Stimulated activated effector memory CD8-positive, alpha-beta T cell treated with anti-CD3 and anti-CD28 coated beads, Interleukin-12 subunit alpha, Interleukin-12 subunit beta, amount 100 ng/mL, for 72 hours (primary cell): Measurements from ENCODE around the gene BCCIP.

Source experiments
- ATAC-seq: fragments of 150-1000 bp; cut with Tn5 transposase; 2 replicates; pipeline ENCODE4 v1.10.0; 2021
- DNase-seq, 2 donors: peaks; one replicate each; pipeline ENCODE4 v3.0.0; 2021 to 2022; ENCODE audit warnings: low spot score in 2 of 2
- H3K27ac Mint-ChIP-seq: one replicate; pipeline ENCODE4 v1.8.0; 2022; ENCODE audit warnings: mild to moderate bottlenecking, mixed read lengths
- H3K36me3 Mint-ChIP-seq: one replicate; pipeline ENCODE4 v1.8.0; 2022; ENCODE audit warnings: mild to moderate bottlenecking, mixed read lengths
- H3K4me1 Mint-ChIP-seq: one replicate; pipeline ENCODE4 v1.8.0; 2022; ENCODE audit warnings: mixed read lengths
- H3K4me3 Mint-ChIP-seq: one replicate; pipeline ENCODE4 v1.8.0; 2022; ENCODE audit warnings: mild to moderate bottlenecking, mixed read lengths
- H3K9me3 Mint-ChIP-seq: one replicate; pipeline ENCODE4 v1.8.0; 2022; ENCODE audit warnings: mixed read lengths

Gene BCCIP

GRCh38 chr10:125788156-125789034 is 35.0 kb upstream of the BCCIP start:
- H3K9me3 Mint-ChIP-seq = no peaks in the 10 kb centered on the region
- H3K27ac Mint-ChIP-seq = peak overlapping the region; percentile 83
- peaks cover 28% of the 10 kb centered on the region for H3K4me1 Mint-ChIP-seq
- H3K36me3 Mint-ChIP-seq = peaks cover 18% of the 10 kb centered on the region
- no peak overlapping the region for H3K4me3 Mint-ChIP-seq
- DNase-seq = no peak
- peak; percentile 66 for ATAC-seq

DNA sequence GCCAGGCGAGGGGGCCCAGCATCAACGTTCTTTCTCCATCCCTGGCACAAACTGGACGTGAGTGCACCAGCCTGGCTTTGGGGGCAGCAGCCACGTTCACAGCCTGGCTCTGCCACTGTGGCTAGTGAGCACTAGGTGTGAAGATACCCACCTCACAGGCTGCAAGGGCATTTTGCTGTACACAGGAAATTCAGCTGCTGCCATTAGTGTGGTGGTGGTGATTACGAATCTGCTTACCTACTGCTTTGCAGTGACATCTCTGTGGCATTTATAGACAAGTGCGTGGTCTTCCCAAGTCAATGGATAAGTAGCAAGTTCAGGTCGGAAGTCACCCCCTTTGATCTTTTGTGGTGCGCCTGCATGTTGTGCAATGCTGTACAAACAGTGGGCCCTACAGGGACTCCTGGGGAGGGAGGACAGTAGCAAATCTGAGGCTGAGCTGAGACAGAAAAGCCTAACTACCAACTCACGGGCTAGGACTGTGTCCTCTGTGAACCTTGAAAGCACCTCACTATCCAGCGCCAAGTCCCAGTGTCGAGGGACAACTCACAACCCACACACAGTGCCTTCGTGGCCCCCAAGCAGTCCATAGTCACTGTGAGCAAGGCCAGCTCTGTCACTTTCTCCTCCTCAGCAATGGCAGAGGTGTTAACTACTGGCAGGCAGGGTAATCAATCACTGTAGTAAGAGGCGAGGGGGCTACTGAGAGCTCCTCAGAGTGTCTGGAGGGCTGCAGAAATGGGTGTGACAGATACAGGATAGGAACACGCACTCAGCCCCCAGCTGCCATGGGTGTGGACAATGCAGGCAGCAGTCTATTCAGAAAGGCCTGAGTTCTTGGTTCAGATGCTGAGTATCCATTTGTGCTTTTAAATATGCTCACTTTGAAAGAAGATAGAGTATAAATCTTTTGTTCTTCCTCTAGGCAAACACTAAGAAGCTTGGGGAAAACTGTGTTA is 30.7 kb upstream of the BCCIP start:
- DNase-seq = no peak
- H3K27ac Mint-ChIP-seq = peak overlapping the region; percentile 78
- H3K4me1 Mint-ChIP-seq = peaks cover 17% of the 10 kb centered on the region
- ATAC-seq = peak; percentile 14
- H3K36me3 Mint-ChIP-seq = peaks cover 40% of the 10 kb centered on the region
- no peak overlapping the region for H3K4me3 Mint-ChIP-seq
- no peaks in the 10 kb centered on the region for H3K9me3 Mint-ChIP-seq

DNA sequence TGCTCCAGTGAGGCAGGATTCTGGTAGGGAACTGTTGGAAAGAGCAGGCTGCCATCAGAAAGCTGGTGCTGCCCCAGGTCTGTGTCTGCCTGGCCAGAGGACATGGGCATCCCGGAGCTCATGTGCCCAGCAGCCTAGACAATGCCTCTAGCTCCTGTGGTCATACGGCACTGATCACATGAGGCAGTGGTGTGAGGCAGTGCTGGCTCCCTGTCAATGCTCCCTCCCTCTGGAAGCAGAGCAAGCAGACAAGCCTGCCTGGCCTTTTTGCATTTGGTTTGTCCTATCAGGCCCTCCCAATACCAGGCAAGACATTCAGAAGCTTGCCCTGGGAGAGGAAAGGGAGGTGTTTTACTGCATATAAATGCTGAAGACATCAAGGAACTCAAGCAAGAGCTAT is 28.2 kb upstream of the BCCIP start:
- no peak for DNase-seq
- Mint-ChIP-seq H3K9me3 (no peaks in the 10 kb centered on the region), H3K27ac (peak overlapping the region; percentile 69), H3K4me1 (no peaks in the 10 kb centered on the region), H3K4me3 (no peak overlapping the region), H3K36me3 (peaks cover 36% of the 10 kb centered on the region)
- no peak for ATAC-seq

- H3K4me1 Mint-ChIP-seq = no peaks in the 10 kb centered on the region
- H3K9me3 Mint-ChIP-seq = no peaks in the 10 kb centered on the region
- H3K4me3 Mint-ChIP-seq = no peak overlapping the region
- DNase-seq = no peak
- H3K27ac Mint-ChIP-seq = no peak overlapping the region
- ATAC-seq = no peak
- peaks cover 34% of the 10 kb centered on the region for H3K36me3 Mint-ChIP-seq
Measured at GRCh38 chr10:125795637-125796190, 27.6 kb upstream of the BCCIP start.

- DNase-seq (no peak), ATAC-seq (no peak)
- no peak overlapping the region for H3K4me3 Mint-ChIP-seq
- no peaks in the 10 kb centered on the region for H3K9me3 Mint-ChIP-seq
- peaks cover 27% of the 10 kb centered on the region for H3K36me3 Mint-ChIP-seq
- H3K27ac Mint-ChIP-seq = peak overlapping the region; percentile 20
- no peaks in the 10 kb centered on the region for H3K4me1 Mint-ChIP-seq
Measured at GRCh38 chr10:125797424-125797823, 25.9 kb upstream of the BCCIP start.

- H3K4me1 Mint-ChIP-seq = no peaks in the 10 kb centered on the region
- no peak overlapping the region for H3K4me3 Mint-ChIP-seq
- DNase-seq (no peak), ATAC-seq (no peak)
- peak overlapping the region; percentile 37 for H3K27ac Mint-ChIP-seq
- no peaks in the 10 kb centered on the region for H3K9me3 Mint-ChIP-seq
- peaks cover 22% of the 10 kb centered on the region for H3K36me3 Mint-ChIP-seq
Measured at GRCh38 chr10:125797994-125798662, 25.2 kb upstream of the BCCIP start.

- Mint-ChIP-seq H3K4me1 (no peaks in the 10 kb centered on the region), H3K4me3 (no peak overlapping the region), H3K36me3 (peaks cover 13% of the 10 kb centered on the region), H3K27ac (peak overlapping the region; percentile 37), H3K9me3 (no peaks in the 10 kb centered on the region)
- no peak for ATAC-seq
- DNase-seq = no peak
Measured at GRCh38 chr10:125799451-125800182, 23.7 kb upstream of the BCCIP start.

- Mint-ChIP-seq H3K27ac (no peak overlapping the region), H3K4me3 (no peak overlapping the region), H3K36me3 (peaks cover 15% of the 10 kb centered on the region), H3K9me3 (no peaks in the 10 kb centered on the region), H3K4me1 (no peaks in the 10 kb centered on the region)
- DNase-seq (no peak), ATAC-seq (no peak)
Measured at GRCh38 chr10:125801574-125801973, 21.8 kb upstream of the BCCIP start.

DNA sequence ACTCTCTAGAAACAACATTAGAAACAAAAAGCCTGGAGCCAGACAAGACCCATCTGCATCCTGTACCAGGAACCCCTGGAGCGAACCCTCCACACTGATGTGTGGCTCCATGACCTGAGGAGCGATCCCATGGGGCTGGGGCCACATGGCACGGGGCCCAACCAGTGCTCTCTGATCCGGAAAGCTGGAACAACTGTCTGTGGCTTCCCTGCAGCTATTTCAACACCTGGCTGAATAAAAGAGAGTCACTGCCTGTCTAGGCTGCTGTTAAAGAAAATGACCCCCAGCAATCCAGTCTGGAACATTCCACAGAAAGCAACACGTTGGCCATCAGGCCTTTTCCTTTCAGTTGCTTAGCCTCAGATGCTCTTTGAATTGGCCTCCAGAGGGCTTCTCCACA is 21.2 kb upstream of the BCCIP start:
- H3K9me3 Mint-ChIP-seq = no peaks in the 10 kb centered on the region
- ATAC-seq (no peak), DNase-seq (no peak)
- no peaks in the 10 kb centered on the region for H3K4me1 Mint-ChIP-seq
- H3K4me3 Mint-ChIP-seq = no peak overlapping the region
- peak overlapping the region; percentile 32 for H3K27ac Mint-ChIP-seq
- H3K36me3 Mint-ChIP-seq = peaks cover 15% of the 10 kb centered on the region

DNA sequence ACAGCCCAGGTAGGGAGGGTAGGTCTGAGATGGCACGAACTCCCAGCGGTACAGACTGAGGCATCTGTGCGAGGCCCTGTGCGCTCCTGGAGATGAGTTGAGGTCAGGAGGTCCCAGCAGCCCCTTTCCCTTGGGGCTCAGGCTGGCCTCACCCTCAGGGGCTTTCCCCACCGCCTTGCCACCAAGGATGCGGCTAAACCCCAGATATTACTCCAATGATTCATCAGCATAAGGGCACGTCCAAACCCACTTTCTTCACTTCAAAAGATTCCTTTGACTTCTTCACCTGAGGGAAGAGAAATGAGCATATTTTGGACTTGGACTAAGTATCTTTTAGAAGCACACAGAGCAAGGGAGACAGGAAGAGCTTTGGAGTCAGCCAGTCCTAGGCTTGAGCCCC is 20.6 kb upstream of the BCCIP start:
- no peaks in the 10 kb centered on the region for H3K9me3 Mint-ChIP-seq
- ATAC-seq (peak; percentile 21), DNase-seq (no peak)
- peaks cover 15% of the 10 kb centered on the region for H3K36me3 Mint-ChIP-seq
- peaks cover 5% of the 10 kb centered on the region for H3K4me1 Mint-ChIP-seq
- H3K4me3 Mint-ChIP-seq = no peak overlapping the region
- H3K27ac Mint-ChIP-seq = peak overlapping the region; percentile 32

DNA sequence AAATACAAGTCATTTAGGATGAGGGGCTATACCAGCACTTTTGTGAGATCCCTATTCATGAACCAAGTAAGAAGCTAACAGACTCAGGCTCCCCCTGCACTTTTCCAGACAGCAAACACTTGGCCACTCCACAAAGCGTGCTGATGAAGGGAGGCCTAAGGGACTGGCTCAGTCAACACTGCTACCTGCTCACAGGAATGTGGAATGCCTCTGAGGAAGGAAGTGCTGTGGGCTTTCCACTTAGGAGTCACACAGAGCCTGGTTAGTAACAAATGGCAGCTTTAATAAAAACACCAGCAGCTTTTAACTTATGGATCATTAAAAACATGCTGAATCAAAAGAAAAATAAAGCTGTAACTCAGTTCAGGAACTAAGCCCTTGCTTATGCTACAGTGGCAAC is 15.3 kb upstream of the BCCIP start:
- DNase-seq (no peak), ATAC-seq (no peak)
- no peaks in the 10 kb centered on the region for H3K9me3 Mint-ChIP-seq
- H3K36me3 Mint-ChIP-seq = peaks cover 33% of the 10 kb centered on the region
- H3K27ac Mint-ChIP-seq = peak overlapping the region; percentile 14
- peaks cover 9% of the 10 kb centered on the region for H3K4me1 Mint-ChIP-seq
- no peak overlapping the region for H3K4me3 Mint-ChIP-seq

DNA sequence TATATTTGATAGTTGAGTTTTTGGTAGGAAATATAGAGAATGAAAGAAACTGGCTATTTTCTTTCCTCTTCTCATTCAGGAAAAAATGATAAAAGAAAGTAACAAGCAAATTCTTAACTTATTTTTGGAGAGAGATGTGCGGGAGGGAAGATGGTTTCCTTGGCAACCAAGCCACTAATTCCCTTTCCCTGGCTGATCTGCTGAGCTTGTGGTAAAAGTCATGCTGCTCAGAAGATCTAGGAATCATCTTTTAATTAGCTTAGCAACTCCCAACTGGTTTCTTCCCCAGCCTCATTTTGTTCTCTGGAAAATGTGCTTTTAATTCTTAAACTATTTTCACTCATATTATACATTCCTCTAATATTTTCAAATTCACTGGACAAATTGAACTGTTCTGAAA is 12.1 kb upstream of the BCCIP start:
- H3K9me3 Mint-ChIP-seq = no peaks in the 10 kb centered on the region
- H3K27ac Mint-ChIP-seq = no peak overlapping the region
- H3K36me3 Mint-ChIP-seq = peaks cover 37% of the 10 kb centered on the region
- H3K4me3 Mint-ChIP-seq = no peak overlapping the region
- ATAC-seq (no peak), DNase-seq (no peak)
- peaks cover 9% of the 10 kb centered on the region for H3K4me1 Mint-ChIP-seq

- H3K4me3 Mint-ChIP-seq = no peak overlapping the region
- ATAC-seq = no peak
- no peaks in the 10 kb centered on the region for H3K9me3 Mint-ChIP-seq
- peaks cover 37% of the 10 kb centered on the region for H3K36me3 Mint-ChIP-seq
- H3K4me1 Mint-ChIP-seq = peaks cover 9% of the 10 kb centered on the region
- DNase-seq = no peak
- no peak overlapping the region for H3K27ac Mint-ChIP-seq
Measured at GRCh38 chr10:125812128-125812750, 11.1 kb upstream of the BCCIP start.

DNA sequence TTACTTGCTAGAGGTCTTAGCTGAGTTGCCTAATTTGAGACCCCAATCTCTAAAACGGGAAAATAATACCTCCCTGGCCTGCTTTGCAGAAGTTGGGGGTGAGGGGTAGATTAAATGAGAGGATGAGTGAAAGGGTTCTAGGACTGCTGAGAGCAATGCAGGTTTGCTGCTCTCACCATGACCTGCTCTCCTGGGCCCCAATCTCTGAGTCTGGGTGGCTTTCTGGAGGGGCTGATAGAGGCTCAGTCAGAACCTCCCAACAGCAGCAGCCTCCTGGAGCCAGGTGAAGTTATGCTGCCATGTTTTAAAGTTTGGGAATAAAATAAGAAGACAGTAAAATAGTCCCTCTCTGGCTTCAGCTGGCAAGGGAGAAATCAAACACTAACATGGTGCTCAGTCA is 7.6 kb upstream of the BCCIP start:
- no peak overlapping the region for H3K27ac Mint-ChIP-seq

More for the DNA sequence above, 7.6 kb upstream of the BCCIP start:
- DNase-seq (no peak), ATAC-seq (no peak)
- Mint-ChIP-seq H3K9me3 (no peaks in the 10 kb centered on the region), H3K36me3 (peaks cover 31% of the 10 kb centered on the region), H3K4me3 (no peak overlapping the region), H3K4me1 (peaks cover under 1% of the 10 kb centered on the region)
